H9 (cell line): ENCODE measurements around the gene SNRPA1. TPM values are rescaled to one million over a fixed set of nuclear protein-coding genes. Genes with fewer than 3 reads are reported as not detected.

ENCODE experiments used
- DNase-seq: peaks from one replicate; pipeline ENCODE4 v3.0.0-alpha.2; 2017
- H2AFZ ChIP-seq: one replicate; pipeline ENCODE4 v1.6.1; 2013; ENCODE audit warnings: mild to moderate bottlenecking, low read length, control low read depth, moderate library complexity
- H2AK5ac ChIP-seq: 2 replicates; pipeline ENCODE4 v1.6.1; 2013; ENCODE audit warnings: low read length, control low read depth, mixed read lengths; ENCODE audit not compliant: insufficient read length
- H2BK120ac ChIP-seq: one replicate; pipeline ENCODE4 v1.6.1; 2013; ENCODE audit warnings: low read depth, mild to moderate bottlenecking, low read length, control low read depth, inconsistent platforms; ENCODE audit not compliant: poor library complexity, severe bottlenecking
- H2BK12ac ChIP-seq: 2 replicates; pipeline ENCODE4 v1.6.1; 2013; ENCODE audit warnings: low read length, control low read depth, mixed read lengths, low read depth; ENCODE audit not compliant: insufficient read length
- H2BK15ac ChIP-seq: 2 replicates; pipeline ENCODE4 v1.6.1; 2013; ENCODE audit warnings: low read depth, low read length, control low read depth
- H2BK20ac ChIP-seq: one replicate; pipeline ENCODE4 v1.6.1; 2013; ENCODE audit warnings: low read depth, mild to moderate bottlenecking, low read length, control low read depth, inconsistent platforms; ENCODE audit not compliant: poor library complexity, severe bottlenecking
- H2BK5ac ChIP-seq: 2 replicates; pipeline ENCODE4 v1.6.1; 2013; ENCODE audit warnings: low read length, control low read depth, mixed read lengths; ENCODE audit not compliant: insufficient read length
- H3K14ac ChIP-seq: 2 replicates; pipeline ENCODE4 v1.6.1; 2013; ENCODE audit warnings: low read length, control low read depth; ENCODE audit not compliant: insufficient read depth
- H3K18ac ChIP-seq: 2 replicates; pipeline ENCODE4 v1.6.1; 2013; ENCODE audit warnings: low read depth, mild to moderate bottlenecking, mixed read lengths, low read length, control low read depth; ENCODE audit not compliant: insufficient read length
- H3K23ac ChIP-seq: 2 replicates; pipeline ENCODE4 v1.6.1; 2013; ENCODE audit warnings: low read length, control low read depth, mixed read lengths, low read depth; ENCODE audit not compliant: insufficient read length
- H3K23me2 ChIP-seq: 2 replicates; pipeline ENCODE4 v1.6.1; 2013; ENCODE audit warnings: low read depth, mild to moderate bottlenecking, mixed read lengths, low read length, control low read depth; ENCODE audit not compliant: insufficient read length, poor library complexity, severe bottlenecking
- H3K27ac ChIP-seq: 2 replicates; pipeline ENCODE4 v1.5.1; 2013; ENCODE audit warnings: low read length, control low read depth, mixed read lengths, low read depth; ENCODE audit not compliant: insufficient read length
- H3K27me3 ChIP-seq: 2 replicates; pipeline ENCODE4 v1.6.1; 2013; ENCODE audit warnings: low read length, control low read depth, inconsistent platforms; ENCODE audit not compliant: insufficient read depth
- H3K4ac ChIP-seq: 2 replicates; pipeline ENCODE4 v1.6.1; 2013; ENCODE audit warnings: low read depth, mild to moderate bottlenecking, control low read depth, inconsistent platforms, low read length, moderate library complexity
- H3K4me1 ChIP-seq: 2 replicates; pipeline ENCODE4 v1.6.1; 2013; ENCODE audit warnings: low read length, control low read depth, inconsistent platforms; ENCODE audit not compliant: insufficient read depth
- H3K4me2 ChIP-seq: 2 replicates; pipeline ENCODE4 v1.6.1; 2013; ENCODE audit warnings: low read length, control low read depth, mixed read lengths; ENCODE audit not compliant: insufficient read length, insufficient read depth
- H3K56ac ChIP-seq: 2 replicates; pipeline ENCODE4 v1.6.1; 2013; ENCODE audit warnings: low read depth, mild to moderate bottlenecking, mixed read lengths, low read length, control low read depth; ENCODE audit not compliant: insufficient read length
- H3K79me1 ChIP-seq: 2 replicates; pipeline ENCODE4 v1.6.1; 2013; ENCODE audit warnings: low read depth, mild to moderate bottlenecking, moderate library complexity, low read length, control low read depth, inconsistent platforms; ENCODE audit not compliant: insufficient read depth, poor library complexity, severe bottlenecking
- H3K79me2 ChIP-seq: 2 replicates; pipeline ENCODE4 v1.6.1; 2013; ENCODE audit warnings: low read length, control low read depth, inconsistent platforms; ENCODE audit not compliant: insufficient read depth
- H3K9ac ChIP-seq: 2 replicates; pipeline ENCODE4 v1.6.1; 2013; ENCODE audit warnings: low read length, control low read depth, mixed read lengths; ENCODE audit not compliant: insufficient read length; ENCODE audit errors: extremely low read depth
- H3K9me3 ChIP-seq: one replicate; pipeline ENCODE4 v1.6.1; 2013; ENCODE audit warnings: low read depth, low read length, inconsistent platforms; ENCODE audit not compliant: control insufficient read depth
- H3T11ph ChIP-seq: one replicate; pipeline ENCODE4 v1.6.1; 2013; ENCODE audit warnings: mild to moderate bottlenecking, low read length, control low read depth, inconsistent platforms
- H4K20me1 ChIP-seq: one replicate; pipeline ENCODE4 v1.6.1; 2013; ENCODE audit not compliant: control insufficient read depth, insufficient read length, insufficient read depth
- H4K5ac ChIP-seq: 2 replicates; pipeline ENCODE4 v1.6.1; 2013; ENCODE audit warnings: low read depth, mild to moderate bottlenecking, mixed read lengths, low read length, control low read depth; ENCODE audit not compliant: insufficient read length
- H4K8ac ChIP-seq: replicated peaks from 2 replicates; pipeline ENCODE4 v1.6.1; 2013; ENCODE audit warnings: low read length, control low read depth, mixed read lengths, low read depth; ENCODE audit not compliant: insufficient read length
- H4K91ac ChIP-seq: 2 replicates; pipeline ENCODE4 v1.6.1; 2013; ENCODE audit warnings: low read depth, mild to moderate bottlenecking, moderate library complexity, mixed read lengths, low read length, control low read depth; ENCODE audit not compliant: insufficient read length
- H3K27ac Mint-ChIP-seq, 3 experiments: 2 replicates in 2 of 3; 3 replicates in 1 of 3; pipeline ENCODE4 v1.8.0; 2020 to 2021; ENCODE audit warnings: mixed read lengths in 3 of 3, mild to moderate bottlenecking in 1 of 3, moderate library complexity in 1 of 3
- H3K27me3 Mint-ChIP-seq: 2 replicates; pipeline ENCODE4 v1.8.0; 2021; ENCODE audit warnings: low read depth, mild to moderate bottlenecking, moderate library complexity, mixed read lengths
- H3K36me3 Mint-ChIP-seq, 3 experiments: 2 replicates in 2 of 3; 3 replicates in 1 of 3; pipeline ENCODE4 v1.8.0; 2020 to 2021; ENCODE audit warnings: low read depth in 3 of 3, mixed read lengths in 3 of 3; ENCODE audit not compliant: insufficient read depth in 1 of 3
- H3K4me1 Mint-ChIP-seq, 2 experiments: 2 replicates each; pipeline ENCODE4 v1.8.0; 2020; ENCODE audit warnings: mixed read lengths in 2 of 2
- H3K4me3 Mint-ChIP-seq, 2 experiments: 2 replicates in 1 of 2; 3 replicates in 1 of 2; pipeline ENCODE4 v1.8.0; 2020 to 2021; ENCODE audit warnings: mild to moderate bottlenecking in 2 of 2, mixed read lengths in 2 of 2, moderate library complexity in 1 of 2
- H3K9me3 Mint-ChIP-seq, 2 experiments: 2 replicates in 1 of 2; 3 replicates in 1 of 2; pipeline ENCODE4 v1.8.0; 2020; ENCODE audit warnings: mild to moderate bottlenecking in 2 of 2, mixed read lengths in 2 of 2, moderate library complexity in 1 of 2
- WGBS: extraction: QIAGEN DNeasy Blood & Tissue Kit; methylation state at CpG from one replicate; pipeline ENCODE4 v1.1.7; 2013; ENCODE audit warnings: missing lambda C conversion rate, low lambda C conversion rate, mixed read lengths; ENCODE audit not compliant: insufficient read length; ENCODE audit errors: extremely low coverage; 5-methylcytosine and 5-hydroxymethylcytosine counted together
- total RNA-seq: library from RNA; stranded (reverse); gene quantifications from 2 replicates; pipeline ENCODE4 v1.2.1, GENCODE V29; 2021
- TF ChIP-seq, protein P1 (sequence below): fragments of 200-600 bp; sonication (generic); conservative IDR thresholded peaks from 3 replicates; pipeline ENCODE4 v1.8.0; 2021; ENCODE audit warnings: antibody characterized with exemption, mild to moderate bottlenecking

The SNRPA1 gene
- total RNA-seq, 1 experiment from 2014 or later = 145 TPM

DNA sequence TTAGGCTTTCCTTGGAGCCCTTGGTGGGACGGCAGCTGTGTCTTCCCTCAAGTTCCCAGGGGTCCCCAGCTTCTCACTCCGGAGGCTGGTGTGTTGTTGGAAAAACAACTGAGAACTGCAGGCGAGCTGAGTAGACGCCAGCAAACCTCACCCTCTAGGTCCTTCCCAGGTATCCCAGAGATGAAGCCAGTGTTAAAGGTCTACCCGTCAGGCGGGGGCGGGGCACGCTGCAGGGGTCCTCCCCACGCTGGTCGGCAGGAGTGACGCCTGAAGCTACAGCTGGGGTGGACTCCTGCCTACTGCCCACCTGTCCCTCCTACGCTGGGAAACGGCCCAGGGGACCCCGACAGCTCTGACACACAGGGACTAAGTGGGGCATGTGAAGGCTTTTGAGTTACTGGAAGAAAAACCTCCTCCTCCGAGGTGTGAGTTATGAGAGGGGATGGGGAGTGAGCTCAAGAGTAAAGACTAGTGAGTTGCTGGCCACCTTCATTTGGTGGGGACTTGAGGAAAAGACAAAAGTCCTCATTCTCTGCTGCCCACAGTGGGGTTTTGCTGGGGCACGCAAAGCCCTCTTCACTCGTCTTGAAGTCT lies 32.2 kb upstream of the SNRPA1 start:
- Histone ChIP-seq H3K9ac (no peak overlapping the region), H3K18ac (no peak overlapping the region), H3K4me2 (no peak overlapping the region), H2BK5ac (no peak overlapping the region), H2BK120ac (no peak overlapping the region), H2BK20ac (no peak overlapping the region), H3K27ac (no peak overlapping the region), H4K91ac (no peak overlapping the region), H3K27me3 (no peaks in the 10 kb centered on the region; the same call in 1 of the 2 replicates), H3K23me2 (no peaks in the 10 kb centered on the region), H4K20me1 (no peaks in the 10 kb centered on the region), H3K79me1 (no peaks in the 10 kb centered on the region), H2BK15ac (no peak overlapping the region), H3K4me1 (no peaks in the 10 kb centered on the region), H3T11ph (no peak overlapping the region), H3K4ac (no peak overlapping the region), H2BK12ac (no peak overlapping the region), H3K79me2 (no peaks in the 10 kb centered on the region), H3K56ac (no peak overlapping the region), H3K23ac (no peak overlapping the region), H4K5ac (no peak overlapping the region), H3K14ac (no peak overlapping the region; the same call in 1 of the 2 replicates), H2AFZ (no peak overlapping the region), H2AK5ac (no peak overlapping the region), H3K9me3 (no peaks in the 10 kb centered on the region), H4K8ac (no peak overlapping the region)
- no CpG with 5 or more reads among the region's 17 CpGs for WGBS
- H3K27me3 Mint-ChIP-seq = peaks cover 61% of the 10 kb centered on the region
- H3K4me3 Mint-ChIP-seq = no peak overlapping the region
- no peaks in the 10 kb centered on the region; a peak in 1 of 4 replicates for H3K4me1 Mint-ChIP-seq
- DNase-seq = no peak
- TF ChIP-seq, protein P1, sequence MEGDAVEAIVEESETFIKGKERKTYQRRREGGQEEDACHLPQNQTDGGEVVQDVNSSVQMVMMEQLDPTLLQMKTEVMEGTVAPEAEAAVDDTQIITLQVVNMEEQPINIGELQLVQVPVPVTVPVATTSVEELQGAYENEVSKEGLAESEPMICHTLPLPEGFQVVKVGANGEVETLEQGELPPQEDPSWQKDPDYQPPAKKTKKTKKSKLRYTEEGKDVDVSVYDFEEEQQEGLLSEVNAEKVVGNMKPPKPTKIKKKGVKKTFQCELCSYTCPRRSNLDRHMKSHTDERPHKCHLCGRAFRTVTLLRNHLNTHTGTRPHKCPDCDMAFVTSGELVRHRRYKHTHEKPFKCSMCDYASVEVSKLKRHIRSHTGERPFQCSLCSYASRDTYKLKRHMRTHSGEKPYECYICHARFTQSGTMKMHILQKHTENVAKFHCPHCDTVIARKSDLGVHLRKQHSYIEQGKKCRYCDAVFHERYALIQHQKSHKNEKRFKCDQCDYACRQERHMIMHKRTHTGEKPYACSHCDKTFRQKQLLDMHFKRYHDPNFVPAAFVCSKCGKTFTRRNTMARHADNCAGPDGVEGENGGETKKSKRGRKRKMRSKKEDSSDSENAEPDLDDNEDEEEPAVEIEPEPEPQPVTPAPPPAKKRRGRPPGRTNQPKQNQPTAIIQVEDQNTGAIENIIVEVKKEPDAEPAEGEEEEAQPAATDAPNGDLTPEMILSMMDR = no peak
- no peak overlapping the region for H3K27ac Mint-ChIP-seq
- no peaks in the 10 kb centered on the region for H3K9me3 Mint-ChIP-seq
- no peaks in the 10 kb centered on the region; a peak in 1 of 7 replicates for H3K36me3 Mint-ChIP-seq
